Measurements from ENCODE around the gene KCNIP1. TPM values are rescaled to one million over a fixed set of nuclear protein-coding genes. Genes with fewer than 3 reads are reported as not detected.
"Not testable (repeated sequence)": the region's sequence is repeated elsewhere in the genome, so short reads cannot be mapped to it uniquely, and the experiment has no call there.

Gene KCNIP1
- polyA plus RNA-seq, 1 donor: 2.4 TPM

DNA sequence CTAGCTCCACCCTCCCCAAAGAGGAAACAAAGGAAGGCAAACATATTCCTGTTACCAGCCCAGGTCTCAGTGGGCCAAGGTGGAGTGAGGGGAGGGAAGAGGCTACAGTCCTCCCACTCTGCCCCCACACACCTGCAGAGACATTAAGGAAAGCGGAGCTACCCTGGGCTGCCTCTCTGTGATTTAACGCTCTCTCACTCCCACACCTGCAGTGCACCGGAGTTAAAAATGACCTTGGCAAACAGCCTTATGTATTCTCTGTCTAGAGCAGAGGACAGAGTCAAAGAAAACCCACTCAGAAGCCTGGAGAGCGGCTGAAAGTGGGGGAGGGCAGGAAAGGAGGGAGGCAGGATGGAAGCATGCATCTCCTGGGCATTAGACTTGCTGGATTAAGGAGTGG is 32.7 kb downstream of the KCNIP1 start:
- DNase-seq (ENCODE audit: low read depth): no peak

- DNase-seq (ENCODE audit: low read depth): no peak
These were observed 33.8 kb downstream of the KCNIP1 start for GRCh38 chr5:170537451-170538095.

DNA sequence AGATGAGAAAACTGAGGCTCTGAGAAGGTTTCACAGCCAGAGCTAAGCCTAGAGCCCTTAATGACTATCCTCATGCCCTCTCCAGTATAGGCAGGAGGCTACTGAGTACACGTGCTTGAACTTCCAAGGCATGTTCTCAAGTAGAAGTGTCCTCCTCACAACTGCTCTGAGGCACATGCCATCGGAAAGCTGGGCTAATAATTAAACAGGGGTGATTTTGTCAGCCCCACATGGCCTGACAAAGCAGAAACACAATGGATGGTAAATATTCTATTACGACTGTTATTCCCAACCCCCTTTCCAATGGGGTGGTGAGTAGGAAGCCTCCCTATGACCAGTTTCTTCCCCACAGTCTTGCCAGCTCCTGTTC is 34.3 kb downstream of the KCNIP1 start:
- no peak for DNase-seq (ENCODE audit: low read depth)

- no peak for DNase-seq (ENCODE audit: low read depth)
These were observed 35.1 kb downstream of the KCNIP1 start for GRCh38 chr5:170538696-170539586.

GRCh38 chr5:170540271-170540670 is 36.5 kb downstream of the KCNIP1 start:
- no peak for DNase-seq (ENCODE audit: low read depth)

DNA sequence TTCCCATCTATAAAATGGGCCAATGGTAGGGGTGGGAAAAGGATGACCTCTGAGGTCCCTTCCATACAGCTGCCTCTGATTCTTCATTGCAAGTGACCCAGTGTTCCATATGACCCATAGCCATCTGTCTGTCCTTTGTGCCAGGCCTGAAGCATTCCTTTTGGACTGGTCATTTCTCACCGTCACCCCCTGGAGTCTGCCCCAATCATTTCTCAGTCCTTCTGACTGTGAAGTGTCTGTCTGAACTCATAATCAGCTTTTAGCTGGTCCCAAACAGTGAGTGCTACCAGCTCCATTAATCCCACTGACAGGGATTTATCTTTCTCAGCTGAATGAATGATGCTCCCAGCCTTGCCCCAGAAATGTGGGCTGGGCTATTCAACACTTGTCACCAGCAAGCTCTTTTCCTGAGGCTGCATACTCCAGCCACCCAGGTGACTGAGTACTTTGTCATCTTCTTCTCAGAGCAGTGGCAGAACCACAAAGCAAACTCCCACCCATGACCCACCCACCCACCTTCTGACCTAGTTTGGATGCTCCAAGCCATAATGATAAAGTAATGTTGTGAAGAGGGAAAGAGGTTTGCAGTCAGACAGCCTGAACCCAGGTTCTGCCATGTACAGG is 37.4 kb downstream of the KCNIP1 start:
- no peak for DNase-seq (ENCODE audit: low read depth)

- DNase-seq (ENCODE audit: low read depth): no peak
These were observed 39.0 kb downstream of the KCNIP1 start for GRCh38 chr5:170542691-170543293.

DNA sequence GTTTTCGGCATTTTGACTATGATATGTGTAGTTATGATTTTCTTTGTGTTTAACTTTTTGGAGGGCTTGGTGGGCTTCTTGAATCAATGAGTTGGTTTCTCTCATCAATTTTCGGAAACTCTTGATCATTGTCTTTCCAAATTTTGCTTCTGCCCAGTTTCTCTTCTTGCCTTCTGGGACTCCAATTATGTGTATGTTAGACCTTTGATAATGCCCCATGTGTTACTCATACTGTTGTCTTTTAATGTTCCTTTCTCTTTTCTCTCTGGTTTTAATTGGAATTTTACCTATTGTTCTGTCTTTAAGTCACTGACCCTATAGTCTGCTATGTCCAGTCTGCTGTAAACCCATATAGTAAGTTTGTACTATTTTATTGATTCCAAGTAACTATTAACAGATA is 41.5 kb downstream of the KCNIP1 start:
- DNase-seq (ENCODE audit: low read depth): no peak

- no peak for DNase-seq (ENCODE audit: low read depth)
These were observed 42.0 kb downstream of the KCNIP1 start for GRCh38 chr5:170545811-170546210.

- no peak for DNase-seq (ENCODE audit: low read depth)
These were observed 42.5 kb downstream of the KCNIP1 start for GRCh38 chr5:170546282-170546681.

GRCh38 chr5:170550382-170550781 is 46.6 kb downstream of the KCNIP1 start:
- DNase-seq (ENCODE audit: low read depth): not testable (repeated sequence)

DNA sequence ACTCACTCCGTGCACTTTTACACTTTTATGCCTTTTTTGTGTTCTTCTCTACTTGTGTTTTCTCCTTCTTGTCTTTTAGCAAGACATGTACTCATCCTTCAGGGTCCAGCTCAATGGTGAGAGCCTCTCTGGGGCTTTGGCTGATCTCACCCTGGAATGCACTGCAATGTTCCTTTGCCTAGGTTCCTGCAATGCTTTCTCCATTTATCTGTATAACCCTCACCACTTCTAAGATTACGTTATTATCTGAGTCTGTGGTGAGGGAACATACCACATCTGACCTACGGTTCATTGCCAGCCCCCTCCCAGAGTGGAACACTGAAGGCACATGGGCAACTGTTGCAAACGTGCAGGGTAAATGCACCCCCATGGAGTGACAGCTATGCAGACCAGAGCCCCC is 47.3 kb downstream of the KCNIP1 start:
- DNase-seq (ENCODE audit: low read depth): no peak

DNA sequence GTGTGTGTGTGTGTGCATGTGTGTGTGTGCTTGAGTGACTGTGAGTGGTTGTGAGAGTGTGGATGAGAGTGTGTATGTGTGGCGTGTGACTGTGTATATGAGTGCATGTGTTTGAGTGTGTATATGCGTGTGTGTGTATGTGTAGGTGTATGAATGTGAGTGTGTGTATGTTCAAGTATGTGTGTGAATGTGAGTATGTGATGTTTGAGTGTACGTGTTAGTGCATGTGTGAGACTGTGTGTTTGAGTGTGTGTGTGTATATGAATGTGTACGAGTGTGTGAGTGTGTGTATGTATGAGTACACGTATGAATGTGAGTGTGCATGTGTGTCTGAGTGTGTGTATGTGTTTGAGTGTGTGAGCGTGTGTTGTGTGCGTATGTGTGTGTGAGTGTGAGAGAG is 47.8 kb downstream of the KCNIP1 start:
- no peak for DNase-seq (ENCODE audit: low read depth)

DNA sequence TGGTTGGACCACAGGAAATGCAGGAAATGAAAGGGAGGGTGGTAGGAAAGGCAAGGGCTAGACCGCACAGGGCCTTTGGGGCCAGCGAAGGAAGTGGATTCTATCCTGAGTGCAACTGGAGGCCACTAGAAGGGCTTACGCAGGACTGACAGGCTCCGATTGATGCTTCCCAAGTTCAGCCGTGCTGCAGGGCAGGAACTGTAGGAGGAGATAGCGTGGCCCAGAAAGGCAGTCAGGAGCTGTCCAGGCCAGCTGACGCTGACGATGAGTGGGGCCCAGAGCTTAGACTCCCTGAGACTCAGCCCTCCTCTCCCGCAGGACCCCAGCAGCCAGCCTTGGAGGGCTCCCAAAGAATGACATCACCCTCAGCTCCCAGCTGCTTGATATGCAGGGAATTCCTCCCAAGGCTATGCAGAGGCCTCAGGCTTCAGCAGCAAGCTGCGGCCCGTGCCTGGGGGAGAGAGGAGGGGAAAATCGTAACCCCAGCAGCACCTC is 48.8 kb downstream of the KCNIP1 start:
- peak; percentile 90 for DNase-seq (ENCODE audit: low read depth)

DNA sequence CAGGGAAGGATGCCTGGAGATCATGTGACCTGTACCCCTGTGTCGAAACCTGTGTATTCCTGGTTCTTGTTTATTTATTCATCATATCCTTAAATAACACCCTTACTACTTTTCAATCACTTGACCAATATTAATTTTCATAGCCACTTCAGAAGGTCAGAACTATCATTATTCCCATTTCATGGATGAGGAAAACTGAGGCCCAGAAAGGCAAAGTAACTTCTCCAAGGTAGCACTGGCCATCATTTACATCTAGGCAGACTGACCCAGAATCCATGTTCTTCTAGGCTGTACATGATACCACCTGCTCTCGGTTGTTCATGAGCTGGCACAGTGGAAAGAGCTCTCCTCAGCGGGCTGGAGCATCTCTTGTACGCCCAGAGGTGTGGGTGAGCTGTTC is 49.4 kb downstream of the KCNIP1 start:
- DNase-seq (ENCODE audit: low read depth): no peak

DNA sequence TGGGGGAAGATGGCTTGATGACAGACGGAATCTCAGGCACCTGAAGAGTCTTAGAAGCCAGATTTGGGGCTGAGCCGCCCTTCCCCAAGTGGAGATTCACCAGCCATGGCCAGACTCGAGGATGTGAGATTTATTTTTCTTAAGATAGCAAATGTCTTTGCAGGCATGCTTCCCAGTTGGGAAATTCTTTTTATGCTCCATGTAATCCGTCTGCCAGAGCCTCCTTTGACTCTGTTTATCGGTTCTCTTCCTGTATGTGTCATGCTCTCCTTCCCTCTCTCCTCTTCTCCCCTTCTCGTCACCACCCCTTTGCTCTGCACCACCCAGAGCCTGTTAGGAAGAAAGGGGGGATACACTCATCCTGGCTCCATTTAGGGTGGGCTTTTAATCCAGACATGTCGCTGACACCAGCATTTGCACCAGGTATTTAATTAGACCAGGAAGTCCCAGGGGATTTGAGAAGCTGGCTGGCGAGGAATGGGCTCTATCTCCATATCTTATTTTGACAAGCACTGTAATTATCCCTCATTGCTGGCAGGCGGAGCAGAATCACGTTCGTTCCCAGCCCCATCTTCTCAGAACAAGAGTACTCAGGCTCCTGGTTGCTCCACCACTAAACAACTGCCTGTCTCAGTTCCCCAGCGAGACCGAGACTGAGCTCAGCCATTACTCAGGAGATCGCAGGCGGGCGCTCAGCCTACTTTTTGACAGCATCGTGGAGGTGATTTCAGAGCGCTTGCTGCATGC is 50.9 kb downstream of the KCNIP1 start:
- DNase-seq (ENCODE audit: low read depth): no peak

GRCh38 chr5:170557314-170557713 is 53.5 kb downstream of the KCNIP1 start:
- no peak for DNase-seq (ENCODE audit: low read depth)

- no peak for DNase-seq (ENCODE audit: low read depth)
These were observed 55.5 kb downstream of the KCNIP1 start for GRCh38 chr5:170559296-170559695.

GRCh38 chr5:170560938-170561337 is 57.1 kb downstream of the KCNIP1 start:
- no peak for DNase-seq (ENCODE audit: low read depth)

DNA sequence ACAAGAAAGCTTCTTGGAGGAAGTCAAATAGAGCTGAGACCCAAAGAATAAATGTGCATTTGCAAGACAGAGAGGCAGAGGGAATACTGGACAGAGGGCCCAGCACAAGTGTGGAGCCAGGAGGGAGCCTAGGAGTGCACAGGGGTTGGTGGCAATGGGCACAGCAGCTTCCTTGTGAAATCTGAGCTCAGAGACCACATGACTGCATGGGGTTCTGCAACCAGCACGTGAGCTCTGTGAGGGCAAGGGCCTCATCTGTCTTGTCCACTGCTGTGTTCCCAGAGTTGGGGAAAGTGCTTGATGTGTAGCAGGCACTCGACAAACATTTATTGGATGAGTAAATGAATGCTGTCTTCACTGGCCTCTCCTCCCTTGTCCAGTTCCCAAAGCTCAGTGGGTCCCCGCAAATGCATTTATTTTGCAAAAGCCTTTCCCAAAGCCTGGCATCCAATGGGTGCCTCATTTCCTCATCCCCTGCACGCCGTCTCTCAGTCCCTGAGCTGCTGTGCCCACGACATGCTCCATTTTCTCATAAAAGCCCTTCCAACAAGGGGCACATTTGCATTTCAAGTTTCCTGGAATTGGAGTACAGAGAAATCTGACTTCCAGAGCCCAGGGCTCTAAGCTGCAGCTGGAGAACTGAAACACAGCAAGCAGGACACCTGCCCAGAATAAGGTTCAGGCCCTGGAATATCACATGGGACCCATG is 58.5 kb downstream of the KCNIP1 start:
- DNase-seq (ENCODE audit: low read depth): no peak

- DNase-seq (ENCODE audit: low read depth): no peak
These were observed 59.0 kb downstream of the KCNIP1 start for GRCh38 chr5:170562875-170563228.
